IPS-11a (cell line): Measurements from ENCODE around the gene RABGGTA.
"Not testable (repeated sequence)": the region's sequence is repeated elsewhere in the genome, so short reads cannot be mapped to it uniquely, and the experiment has no call there.

ENCODE experiments used
- H3K4me3 ChIP-seq: one replicate; pipeline ENCODE4 v1.5.1; 2013; ENCODE audit warnings: low read depth, low read length, control low read depth

The RABGGTA gene

GRCh38 chr14:24222987-24223386 lies 48.4 kb downstream of the RABGGTA start:
- H3K4me3 ChIP-seq = not testable (repeated sequence)

GRCh38 chr14:24219521-24219920 lies 51.9 kb downstream of the RABGGTA start:
- no peak overlapping the region for H3K4me3 ChIP-seq

GRCh38 chr14:24219080-24219479 lies 52.3 kb downstream of the RABGGTA start:
- H3K4me3 ChIP-seq = no peak overlapping the region

GRCh38 chr14:24216876-24217275 lies 54.5 kb downstream of the RABGGTA start:
- H3K4me3 ChIP-seq = not testable (repeated sequence)

GRCh38 chr14:24216345-24216699 lies 55.1 kb downstream of the RABGGTA start:
- H3K4me3 ChIP-seq = no peak overlapping the region
